NOMO-1 (cell line): ENCODE data around the gene INTS11.

Experiments
- DNase-seq, 2 experiments: peaks; one replicate each; lab custom pipeline; 2025; ENCODE audit not compliant: unreplicated experiment in 2 of 2; lab: John Stamatoyannopoulos, UW

The INTS11 gene

DNA sequence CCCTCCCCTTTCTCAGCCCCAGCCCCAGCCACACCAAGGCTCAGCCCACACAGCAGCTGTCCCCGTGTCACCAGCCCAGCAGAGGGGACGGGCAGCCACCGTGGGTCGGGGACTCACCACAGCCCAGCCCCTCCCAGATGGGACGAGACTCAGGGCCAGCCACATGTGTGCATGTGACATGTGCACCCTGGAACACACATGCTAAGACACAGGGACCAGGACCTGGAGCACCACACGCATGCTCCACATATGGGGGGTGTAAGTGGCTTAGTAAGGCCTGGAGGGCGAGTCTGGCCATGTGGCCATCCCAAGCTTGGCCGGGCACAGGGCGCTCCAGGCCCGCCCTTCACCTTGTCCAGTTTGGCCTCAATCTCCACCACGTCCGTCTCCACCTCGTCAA is 20.7 kb downstream of the INTS11 start:
- no peak for DNase-seq

DNA sequence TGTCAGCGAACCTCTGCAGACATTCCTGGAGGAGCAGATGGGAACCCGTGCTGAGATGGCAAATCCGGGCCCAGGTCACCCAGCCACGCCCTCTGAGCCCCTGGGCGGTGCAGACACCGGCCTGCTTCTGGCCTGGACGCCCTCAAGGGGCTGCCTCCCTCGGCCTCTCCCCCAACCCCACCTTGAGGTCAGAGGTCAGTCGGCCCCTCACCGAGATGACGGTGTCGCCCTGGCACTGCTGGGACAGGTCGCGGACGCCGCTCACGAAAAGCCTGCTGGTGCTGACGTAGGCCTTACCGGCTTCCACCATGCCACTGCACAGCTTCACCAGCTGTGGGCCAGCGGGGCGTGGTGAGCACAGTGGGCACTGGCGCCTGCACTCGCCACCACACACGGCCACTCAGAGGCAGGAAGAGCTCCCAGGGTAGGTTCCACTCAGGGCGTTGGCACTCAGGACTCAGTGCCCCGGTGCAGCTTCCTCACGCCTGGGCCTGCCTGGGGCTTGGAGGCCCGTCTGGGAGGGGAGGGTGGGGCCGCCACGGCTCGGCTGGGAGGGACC is 21.4 kb downstream of the INTS11 start:
- no peak for DNase-seq

DNA sequence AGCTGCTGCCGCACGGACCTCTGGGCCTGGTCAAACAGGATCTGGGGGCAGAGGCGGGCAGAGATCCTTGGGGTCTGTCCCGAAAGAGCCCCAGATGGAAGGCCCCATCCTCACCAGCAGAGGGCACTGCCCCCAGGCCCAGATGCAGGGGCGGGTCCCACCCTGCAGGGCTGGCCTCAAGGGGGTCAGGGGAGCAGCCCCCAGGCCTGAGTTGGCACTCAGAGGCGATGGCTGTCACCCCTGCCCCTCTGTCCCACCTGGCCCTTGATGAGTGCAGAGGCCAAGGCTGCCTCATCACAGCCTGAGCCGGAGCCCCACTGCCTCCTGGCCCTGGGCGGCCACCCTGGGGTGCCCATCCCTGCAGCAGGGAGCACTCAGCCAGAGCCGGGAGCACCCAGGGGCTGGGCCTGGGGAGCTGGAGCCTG is 22.4 kb downstream of the INTS11 start:
- DNase-seq: no peak

DNA sequence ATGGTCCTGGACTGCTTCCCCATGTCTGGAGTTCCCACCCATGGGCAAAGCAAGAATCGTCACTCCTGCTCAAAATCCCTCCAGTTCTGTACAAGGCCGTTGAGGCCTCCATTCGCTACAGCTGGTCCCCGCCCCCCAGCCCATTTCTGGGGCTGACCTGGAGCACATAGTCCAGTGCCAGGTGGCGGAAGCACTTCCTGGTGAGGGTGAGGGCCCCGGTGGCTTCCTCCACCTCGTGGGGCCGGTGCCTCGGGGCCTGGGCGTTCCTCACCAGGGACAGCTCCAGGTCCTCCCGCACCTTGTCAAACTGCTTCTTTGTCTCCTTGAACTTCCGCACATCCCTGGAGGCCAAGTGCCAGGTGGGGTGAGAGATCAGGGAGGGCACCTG is 24.1 kb downstream of the INTS11 start:
- DNase-seq: no peak

DNA sequence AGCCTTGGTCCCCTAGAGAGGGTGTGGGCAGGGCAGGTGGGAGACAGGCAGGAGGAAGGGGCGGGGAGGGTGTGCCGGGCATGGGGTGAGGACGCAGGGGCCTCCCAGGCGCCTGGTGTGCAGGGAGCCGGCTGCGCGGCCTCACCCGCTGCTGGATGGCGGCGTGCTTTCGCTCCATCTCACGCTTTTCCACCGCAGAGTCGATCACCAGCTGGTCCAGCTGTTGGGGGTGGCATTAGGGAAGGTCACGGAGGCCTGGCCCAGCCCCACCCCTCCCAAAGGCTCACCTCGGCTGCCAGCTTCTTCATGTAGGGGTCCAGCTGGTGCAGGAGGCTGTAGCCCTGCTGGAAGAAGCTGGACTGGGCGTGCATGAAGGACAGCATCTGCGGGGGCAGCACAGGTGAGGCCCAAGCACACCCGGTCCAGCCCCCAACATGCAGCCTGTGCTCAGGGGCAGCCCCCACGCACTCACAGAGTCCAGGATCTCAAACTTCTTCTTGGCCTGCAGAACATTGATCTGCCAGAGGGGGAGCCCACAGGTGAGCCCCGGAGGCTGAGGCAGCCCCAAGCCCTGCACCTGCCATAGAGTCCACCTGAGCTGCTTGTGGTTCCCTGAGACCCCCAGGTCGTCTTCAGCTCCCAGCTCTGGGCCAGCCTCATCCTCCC is 24.6 kb downstream of the INTS11 start:
- DNase-seq: no peak

DNA sequence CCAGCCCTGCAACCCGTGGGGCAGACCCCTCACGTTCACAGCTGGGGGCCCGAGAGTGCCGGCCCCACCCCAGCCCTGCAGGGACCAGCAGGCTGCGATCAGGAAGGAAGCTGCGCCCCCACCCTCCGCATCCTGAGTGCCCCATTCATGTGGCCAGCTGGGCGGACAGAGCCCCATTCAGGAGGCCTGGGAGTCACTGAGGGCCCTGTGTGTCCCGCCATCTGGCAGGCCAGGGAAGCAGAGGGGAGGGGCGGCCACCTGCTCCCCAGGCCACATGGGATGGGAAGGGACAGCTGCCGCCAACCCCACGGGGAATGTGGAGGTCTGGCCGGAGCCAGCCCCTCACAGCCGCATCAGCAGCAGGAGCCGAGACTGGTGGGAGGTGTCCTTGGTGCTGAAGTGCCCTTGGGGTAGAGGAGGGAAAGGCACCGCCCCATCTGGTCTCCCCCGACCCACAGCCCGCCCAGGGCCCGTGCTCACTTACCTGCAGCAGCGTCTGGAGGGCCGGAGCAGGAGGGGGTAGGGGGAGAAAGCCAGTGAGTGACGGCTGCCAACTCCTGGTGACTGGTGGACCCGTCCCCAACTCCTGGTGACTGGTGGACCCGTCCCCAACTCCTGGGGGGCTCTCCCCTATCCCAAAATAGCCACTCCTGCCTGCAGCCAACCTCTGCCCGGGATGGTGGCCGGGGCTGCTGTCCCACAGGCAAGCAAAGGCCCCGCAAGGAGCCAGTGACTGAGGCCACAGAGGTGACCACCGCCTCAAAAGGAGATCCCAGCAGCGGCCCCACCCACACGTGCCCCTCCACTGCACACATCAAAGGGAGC is 25.4 kb downstream of the INTS11 start:
- DNase-seq: no peak

DNA sequence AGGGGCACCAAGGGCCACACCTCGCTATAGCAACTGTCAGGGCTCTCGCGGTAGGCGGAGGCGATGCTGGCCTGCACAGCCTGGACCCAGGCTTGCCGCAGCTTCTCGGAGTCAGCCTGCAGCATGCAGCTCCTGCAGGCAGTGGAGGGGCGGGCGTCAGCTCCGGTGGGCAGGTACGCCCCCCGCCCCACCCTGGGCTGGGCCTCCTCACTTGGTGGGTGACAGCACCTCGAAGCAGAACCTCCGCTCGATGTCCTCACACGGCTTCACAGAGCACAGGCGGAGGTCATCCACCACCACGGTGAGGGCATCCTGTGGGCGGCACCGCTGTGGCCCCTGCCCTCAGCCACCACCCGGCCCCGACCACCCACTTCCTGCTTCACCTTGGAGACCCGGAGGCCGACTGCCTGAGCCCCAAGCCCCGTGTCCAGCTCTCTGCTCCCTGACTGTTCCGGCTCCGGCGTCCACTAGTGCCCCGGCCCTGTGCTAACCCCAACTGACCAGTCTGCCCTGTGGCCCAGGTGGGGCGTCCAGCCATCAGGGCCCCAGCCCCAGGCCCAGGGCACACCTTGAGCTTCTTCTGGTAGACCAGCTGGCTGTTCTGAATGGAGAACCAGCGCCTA is 26.5 kb downstream of the INTS11 start:
- no peak for DNase-seq

DNA sequence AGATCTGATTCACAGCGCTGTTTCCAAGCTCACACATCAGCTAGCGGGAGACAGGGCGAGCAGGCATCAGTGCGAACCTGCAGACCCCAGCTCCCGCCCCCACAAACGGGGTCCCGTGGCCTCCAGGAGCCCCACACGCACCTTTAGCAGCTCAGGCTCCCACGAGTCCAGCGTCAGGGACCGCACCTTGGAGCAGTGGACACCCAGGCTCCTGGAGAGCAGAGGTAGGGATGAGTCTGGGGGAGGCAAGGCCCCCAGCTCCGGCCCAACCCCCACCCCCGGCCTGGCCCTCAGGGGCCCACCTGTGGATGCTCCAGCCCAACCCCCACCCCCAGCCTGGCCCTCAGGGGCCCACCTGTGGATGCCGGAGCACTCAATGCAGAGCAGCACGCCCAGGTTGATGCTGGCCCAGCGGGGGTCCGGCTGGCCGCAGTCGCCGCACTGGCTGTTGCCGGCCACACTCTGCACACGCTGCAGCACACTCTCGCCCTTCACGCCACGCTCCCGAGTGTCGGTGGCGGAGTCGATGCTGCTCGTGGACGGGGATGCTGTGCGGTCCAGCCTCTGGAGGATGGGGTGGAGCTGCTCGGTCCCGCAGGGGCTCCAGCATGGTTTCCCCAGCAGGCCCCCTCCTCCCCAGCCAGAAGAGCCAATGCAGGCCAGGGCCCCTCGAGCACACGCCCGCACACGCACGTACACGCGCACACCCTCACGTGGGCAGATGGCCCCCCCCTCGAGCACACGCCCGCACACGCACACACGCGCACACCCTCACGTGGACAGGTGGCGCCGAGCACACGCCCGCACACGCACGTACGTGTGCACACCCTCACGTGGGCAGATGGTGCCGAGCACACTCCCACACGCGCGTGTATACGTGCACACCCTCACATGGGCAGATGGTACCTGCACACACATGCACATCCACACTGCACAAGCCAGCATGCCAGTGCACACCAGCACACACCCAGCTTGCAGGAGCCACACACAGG is 28.1 kb downstream of the INTS11 start:
- DNase-seq: no peak

DNA sequence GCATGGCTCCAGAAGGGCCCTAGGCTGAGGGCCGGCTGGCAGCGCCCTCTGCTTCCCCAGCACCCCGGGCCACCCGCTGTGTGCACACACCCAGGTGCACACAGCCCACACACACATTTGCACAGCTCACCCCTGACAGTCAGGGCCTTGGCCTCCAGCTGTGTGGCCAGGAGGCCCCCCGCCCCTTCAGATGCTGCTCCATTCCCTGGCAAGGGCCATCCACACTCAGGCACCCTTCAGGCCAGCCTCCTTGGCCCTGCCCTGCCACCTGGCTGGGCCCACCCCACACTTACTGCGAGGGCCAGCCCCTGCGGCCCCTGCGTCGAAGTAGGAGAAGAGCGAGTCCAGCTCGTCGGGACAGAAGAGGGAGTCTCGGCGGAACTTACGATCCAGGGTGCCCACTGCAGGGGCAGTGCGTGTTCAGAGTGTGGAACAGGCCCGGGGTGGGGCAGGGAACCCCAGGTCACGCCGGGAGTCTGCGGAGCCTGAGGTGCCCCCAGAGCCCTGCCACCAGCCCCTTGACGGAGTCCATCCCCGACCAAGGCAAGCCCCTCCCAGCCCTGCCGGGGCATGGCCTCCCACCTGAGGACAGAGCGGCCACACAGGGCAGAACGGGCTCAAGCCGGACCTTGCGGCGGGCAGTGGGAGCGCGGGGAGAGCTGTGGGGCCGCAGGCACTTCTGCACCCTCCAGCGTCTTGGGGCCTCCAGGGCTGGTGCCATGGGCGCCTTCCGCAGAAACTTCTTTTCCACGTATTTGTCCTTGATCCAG is 29.1 kb downstream of the INTS11 start:
- no peak for DNase-seq

DNA sequence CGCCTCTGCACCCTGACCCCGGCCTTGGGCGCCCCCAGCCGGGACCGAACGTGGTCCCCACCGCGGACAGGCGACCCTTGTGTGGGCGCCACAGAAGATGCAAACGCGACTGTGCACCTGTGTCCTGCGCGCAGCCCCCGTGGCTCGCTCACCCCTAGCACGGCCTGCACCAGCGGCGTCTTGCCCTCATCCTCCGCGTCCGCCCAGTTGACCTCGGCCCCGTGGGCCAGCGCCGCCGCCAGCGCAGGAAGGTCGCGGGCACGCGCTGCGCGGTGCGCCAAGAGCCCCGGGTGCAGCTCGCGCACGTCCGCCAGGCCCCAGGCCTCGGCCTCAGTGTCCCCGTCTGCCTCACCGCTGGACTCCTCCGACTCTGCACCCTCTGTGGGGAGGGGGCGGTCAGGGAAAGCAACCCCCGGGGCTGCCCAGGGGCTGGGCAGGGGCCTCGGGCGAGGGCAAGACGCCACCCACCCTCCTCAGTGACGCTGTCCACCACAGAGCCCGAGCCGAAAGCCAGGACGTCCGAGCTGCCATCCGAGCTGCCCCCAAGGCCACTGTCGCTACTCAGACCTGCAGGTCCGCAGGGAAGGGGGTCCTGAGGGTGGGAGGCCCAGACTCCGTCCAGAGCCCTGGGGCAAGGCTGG is 30.1 kb downstream of the INTS11 start:
- DNase-seq: no peak

DNA sequence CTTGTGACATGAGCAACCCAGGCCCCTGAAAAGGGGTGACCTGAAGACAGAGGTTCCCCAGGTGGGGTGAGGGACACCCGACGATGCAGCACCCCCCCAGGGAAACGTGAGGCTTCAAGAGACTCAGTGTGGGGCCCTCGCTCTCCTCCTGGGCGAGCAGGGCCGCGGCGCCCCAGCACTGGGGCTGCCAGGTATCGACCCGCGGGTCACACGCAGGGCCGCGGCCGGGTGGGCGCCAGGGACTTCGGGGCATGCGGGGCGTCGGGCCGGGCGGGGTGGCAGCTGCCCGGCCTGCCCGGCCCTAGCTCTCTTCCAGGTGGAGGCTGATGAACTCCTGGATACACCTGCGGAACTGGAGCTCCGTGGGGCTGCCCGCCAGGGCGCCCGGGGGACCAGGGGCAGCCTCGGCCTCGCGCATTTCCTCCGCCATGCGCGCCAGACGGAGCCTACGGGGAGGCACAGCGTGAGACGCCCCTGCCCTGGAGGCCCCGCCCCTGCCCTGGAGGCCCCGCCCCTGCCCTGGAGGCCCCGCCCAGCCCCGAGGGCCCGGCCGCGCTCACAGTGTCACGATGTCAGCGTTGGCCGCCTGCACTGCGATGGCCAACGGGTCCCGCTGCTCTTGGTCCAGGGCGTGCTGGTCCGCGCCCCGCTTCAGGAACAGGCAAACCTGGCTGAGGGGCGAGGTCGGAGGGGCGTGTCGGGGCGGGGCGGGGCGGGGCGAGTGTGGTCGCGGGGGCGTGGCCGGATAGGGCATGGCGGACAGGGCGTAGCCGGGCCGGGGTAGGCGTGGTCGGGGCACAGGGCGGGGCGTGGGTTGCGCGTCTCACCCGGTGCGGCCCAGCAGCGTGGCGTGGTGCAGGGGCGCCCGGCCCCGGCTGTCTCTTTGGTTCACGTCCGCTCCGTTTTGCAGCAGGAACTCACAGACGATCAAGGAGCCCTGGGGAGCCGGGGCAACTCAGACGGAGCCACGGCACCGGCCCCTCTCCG is 30.9 kb downstream of the INTS11 start:
- no peak for DNase-seq

DNA sequence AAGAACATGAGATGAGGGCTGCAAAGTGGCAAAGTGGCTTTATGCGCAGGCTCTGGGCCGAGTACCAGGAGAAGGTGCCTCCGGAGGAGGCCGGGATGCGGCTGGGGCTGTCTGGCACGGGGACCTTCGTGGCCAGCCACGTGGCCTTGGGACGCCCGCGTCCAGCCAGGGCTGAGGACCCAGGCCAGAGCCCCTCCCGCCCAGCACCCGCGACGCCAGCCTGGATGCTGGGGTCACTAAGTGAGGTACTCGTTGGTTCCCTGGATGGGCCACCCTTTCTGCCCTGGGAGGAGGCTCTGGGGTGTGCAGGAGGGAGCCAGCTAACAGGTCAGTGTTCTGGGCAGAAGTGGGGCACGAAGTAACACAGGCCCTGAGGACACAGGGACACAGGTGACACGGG is 31.6 kb downstream of the INTS11 start:
- no peak for DNase-seq

DNA sequence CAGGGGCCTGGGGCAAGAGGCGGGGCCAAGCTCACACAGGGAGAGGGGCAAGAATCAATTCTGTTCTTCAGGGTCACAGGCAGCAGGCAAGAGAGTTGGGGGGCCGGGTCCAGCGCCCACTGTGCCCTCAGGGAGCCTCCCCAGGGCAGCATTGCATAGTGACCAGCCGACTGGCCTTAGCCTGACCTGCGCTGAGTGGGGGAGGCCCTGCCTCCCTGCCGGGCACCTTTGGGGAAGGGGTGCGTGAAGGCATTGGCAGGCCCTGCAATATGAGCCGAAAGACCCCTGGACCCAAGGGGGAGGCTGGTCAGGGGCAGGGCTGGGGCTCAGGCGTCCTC is 32.0 kb downstream of the INTS11 start:
- no peak for DNase-seq

DNA sequence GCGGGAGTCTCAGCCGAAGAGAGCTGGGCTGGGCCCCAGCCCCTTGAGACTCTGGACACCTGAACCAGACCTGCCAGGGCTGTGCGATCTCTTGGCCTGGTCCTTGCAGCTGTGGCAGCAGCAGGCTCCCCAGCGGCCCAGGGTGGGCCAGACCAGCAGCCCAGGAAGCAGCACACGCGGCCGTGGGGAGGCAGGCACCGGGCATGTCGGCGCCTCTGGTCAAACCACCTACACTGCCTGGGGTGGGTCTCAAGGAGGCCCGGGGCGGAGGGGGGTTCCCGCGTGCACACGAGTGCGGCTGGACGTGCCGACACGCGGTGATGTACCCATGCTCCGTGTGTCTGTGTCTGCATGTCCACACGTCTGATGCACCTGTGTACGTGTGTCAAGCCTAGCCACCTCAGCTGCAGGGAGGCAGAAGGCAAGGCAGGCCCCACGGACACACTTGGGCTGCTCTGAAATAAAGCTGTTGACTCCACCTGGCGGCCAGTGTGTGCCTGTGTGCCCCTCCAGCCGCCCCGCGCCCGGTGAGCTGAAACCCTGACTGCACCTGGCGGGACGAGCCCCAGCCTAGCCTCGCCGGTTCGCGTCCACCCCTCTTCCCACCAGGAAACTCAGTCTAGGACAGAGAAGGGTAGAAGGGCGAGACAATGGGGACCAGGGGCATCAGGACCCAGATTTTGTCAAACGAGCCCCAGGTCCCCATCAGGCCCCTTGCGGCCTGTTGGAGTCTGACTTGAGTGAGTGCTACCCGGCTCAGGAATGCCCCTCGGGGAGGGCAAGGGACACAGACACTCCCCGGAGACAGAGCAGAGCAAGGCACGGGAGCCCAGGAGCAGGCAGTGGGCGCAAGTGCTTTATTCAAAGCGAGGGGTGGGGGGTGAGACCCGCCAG is 32.7 kb downstream of the INTS11 start:
- DNase-seq: peak; percentile 42 to 54

DNA sequence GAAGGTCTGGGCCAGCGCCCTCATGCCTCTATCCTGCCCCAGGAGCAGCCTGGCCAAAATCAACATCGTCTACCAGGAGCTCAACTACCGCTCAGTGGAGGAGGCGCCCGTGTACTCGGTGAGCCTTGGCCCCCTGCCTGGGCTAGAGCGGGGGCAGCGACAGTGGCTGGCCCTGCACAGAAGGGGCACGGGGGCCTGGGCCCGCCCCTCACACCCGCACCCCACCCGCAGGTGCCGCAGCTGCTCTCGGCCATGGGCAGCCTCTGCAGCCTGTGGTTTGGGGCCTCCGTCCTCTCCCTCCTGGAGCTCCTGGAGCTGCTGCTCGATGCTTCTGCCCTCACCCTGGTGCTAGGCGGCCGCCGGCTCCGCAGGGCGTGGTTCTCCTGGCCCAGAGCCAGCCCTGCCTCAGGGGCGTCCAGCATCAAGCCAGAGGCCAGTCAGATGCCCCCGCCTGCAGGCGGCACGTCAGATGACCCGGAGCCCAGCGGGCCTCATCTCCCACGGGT is 33.4 kb downstream of the INTS11 start:
- DNase-seq: no peak

DNA sequence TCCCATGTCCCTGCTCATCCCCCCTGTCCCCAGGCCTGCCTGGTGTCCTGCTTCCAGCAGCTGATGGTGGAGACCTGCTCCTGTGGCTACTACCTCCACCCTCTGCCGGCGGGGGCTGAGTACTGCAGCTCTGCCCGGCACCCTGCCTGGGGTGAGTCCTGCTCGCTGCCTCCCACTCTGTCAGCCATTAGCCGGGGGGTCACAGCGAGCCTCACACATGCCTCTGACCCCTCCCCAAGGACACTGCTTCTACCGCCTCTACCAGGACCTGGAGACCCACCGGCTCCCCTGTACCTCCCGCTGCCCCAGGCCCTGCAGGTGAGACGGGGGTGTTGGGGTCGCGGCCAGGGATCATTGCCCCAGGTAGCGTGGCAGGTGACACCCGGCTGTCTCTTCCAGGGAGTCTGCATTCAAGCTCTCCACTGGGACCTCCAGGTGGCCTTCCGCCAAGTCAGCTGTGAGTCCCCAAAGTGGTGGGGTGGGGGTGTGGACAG is 34.2 kb downstream of the INTS11 start:
- peak in 1 of 2 experiments; percentile 33 for DNase-seq
